ENCODE data around the gene MAGEC3.

GRCh38 chrX:141924293-141924692 lies 86.2 kb downstream of the MAGEC3 start:
- TF ChIP-seq POLR2A (IDR thresholded peaks at IDR 0.05) (no peak), CTCF (IDR thresholded peaks at IDR 0.05) (no peak)
